GM10248 (cell line): ENCODE data around the gene PLXNA2.

Experiments used
- CTCF ChIA-PET: fragments of 300-600 bp; sonication (Branson Sonifier 250); formaldehyde crosslinking; extraction: SDS; loops from one replicate; lab custom pipeline; 2021; ENCODE audit warnings: antibody characterized with exemption; lab: Yijun Ruan, JAX
- POLR2A ChIA-PET: fragments of 350-650 bp; sonication (Branson Sonifier 250); formaldehyde crosslinking; extraction: SDS; loops from one replicate; lab custom pipeline; 2020; ENCODE audit warnings: antibody characterized with exemption; lab: Yijun Ruan, JAX
- DNase-seq: peaks from one replicate; pipeline ENCODE4 v3.0.0; 2012; ENCODE audit errors: extremely low spot score
- TF ChIP-seq, protein P1 (sequence below): IDR thresholded peaks from 2 replicates; pipeline ENCODE4 v1.5.1; 2012; ENCODE audit warnings: mild to moderate bottlenecking, low read depth; ENCODE audit errors: extremely low read depth, missing control alignments, control extremely low read depth

PLXNA2 gene

DNA sequence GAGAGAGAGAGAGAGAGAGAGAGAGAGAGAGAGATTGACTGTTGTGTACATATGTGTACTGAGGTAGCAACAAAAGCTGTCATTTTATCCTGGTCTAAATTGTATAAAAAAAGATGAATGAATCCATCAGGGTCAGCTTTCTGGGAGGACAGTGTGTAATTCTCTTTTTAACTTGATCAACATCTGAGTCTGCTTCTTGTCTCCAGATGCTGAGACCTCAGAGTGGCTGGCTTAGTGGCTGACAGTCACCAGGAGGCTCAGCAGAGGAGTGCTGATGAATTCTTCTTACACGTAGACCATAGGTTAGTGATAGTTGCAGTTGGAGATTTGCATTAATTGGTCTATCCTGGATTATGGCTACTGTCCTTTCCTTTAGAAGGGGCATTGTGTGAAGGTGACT is 28.5 kb upstream of the PLXNA2 start:
- no peak for DNase-seq
- TF ChIP-seq, protein P1, sequence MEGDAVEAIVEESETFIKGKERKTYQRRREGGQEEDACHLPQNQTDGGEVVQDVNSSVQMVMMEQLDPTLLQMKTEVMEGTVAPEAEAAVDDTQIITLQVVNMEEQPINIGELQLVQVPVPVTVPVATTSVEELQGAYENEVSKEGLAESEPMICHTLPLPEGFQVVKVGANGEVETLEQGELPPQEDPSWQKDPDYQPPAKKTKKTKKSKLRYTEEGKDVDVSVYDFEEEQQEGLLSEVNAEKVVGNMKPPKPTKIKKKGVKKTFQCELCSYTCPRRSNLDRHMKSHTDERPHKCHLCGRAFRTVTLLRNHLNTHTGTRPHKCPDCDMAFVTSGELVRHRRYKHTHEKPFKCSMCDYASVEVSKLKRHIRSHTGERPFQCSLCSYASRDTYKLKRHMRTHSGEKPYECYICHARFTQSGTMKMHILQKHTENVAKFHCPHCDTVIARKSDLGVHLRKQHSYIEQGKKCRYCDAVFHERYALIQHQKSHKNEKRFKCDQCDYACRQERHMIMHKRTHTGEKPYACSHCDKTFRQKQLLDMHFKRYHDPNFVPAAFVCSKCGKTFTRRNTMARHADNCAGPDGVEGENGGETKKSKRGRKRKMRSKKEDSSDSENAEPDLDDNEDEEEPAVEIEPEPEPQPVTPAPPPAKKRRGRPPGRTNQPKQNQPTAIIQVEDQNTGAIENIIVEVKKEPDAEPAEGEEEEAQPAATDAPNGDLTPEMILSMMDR: no peak
- CTCF ChIA-PET: no interaction called here
- POLR2A ChIA-PET: no interaction called here

DNA sequence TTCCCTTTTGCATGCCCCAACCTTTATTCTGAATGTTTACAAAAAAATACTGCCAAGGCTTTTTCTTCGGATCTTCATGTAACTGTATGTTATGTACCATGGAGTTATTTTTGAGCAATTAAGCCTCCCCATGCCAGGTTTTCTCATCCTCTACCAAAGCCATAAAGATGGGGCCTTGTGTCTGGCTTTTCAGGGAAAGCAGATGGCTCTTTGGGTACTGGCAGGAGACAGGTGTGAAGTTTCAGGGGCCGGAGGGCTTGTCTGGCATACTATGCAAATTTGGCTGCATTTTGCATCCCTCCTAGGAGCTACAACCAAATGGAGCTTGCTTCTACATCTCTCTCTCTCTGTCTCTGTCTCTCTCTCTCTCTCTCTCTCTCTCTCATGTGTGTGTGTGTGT is 28.1 kb upstream of the PLXNA2 start:
- ChIA-PET CTCF (no interaction called here), POLR2A (no interaction called here)
- TF ChIP-seq, protein P1: no peak
- no peak for DNase-seq

DNA sequence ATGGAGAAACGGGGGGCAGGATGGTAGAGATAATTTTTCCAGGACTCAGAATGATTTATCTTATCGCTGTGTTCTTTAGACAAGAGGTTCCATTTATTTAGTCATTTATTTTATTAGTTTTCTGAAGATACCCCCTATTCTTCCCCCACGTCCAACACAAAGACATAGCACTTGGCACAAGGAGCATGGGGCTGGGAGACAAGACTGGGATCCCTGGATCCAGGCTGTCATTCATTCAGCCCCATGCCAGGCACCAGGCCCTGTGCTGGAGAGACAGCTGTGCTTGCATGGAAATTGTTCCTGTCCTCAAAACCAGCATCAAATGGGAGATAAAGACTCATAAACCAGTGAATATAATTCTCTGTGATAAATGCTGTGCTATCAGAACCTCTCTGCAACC is 27.1 kb upstream of the PLXNA2 start:
- ChIA-PET POLR2A (no interaction called here), CTCF (no interaction called here)
- no peak for DNase-seq
- TF ChIP-seq, protein P1: no peak

DNA sequence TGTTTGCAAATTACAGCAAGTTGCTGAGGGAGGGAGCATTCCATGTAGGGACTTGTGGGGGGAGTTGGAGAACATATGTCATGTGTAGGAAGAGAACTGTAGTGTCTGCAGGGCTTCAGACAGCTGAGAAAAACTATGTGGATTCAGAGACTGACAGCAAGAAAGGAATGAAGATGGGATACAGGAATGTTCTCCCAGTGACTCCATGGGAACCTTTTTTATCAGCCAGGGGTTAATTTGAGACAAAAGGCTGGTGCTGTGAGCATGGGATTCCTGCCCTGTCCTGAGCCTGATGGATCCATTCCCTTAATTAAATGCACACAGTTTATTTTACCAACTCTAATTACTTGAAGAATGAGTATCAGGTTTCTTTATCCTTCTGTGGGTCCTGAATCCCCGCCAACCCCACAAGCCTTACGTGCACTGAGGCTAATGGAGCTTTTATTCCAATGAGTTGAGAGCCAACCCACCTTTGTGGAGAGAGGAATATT is 26.5 kb upstream of the PLXNA2 start:
- ChIA-PET CTCF (interaction anchor here (1.3 to 2.0 kb wide), 2 partner anchors 11 to 26 kb away, joined by 3 to 9 read pairs; partner anchors contain the start of gene PLXNA2), POLR2A (no interaction called here)
- TF ChIP-seq, protein P1: no peak
- no peak for DNase-seq

DNA sequence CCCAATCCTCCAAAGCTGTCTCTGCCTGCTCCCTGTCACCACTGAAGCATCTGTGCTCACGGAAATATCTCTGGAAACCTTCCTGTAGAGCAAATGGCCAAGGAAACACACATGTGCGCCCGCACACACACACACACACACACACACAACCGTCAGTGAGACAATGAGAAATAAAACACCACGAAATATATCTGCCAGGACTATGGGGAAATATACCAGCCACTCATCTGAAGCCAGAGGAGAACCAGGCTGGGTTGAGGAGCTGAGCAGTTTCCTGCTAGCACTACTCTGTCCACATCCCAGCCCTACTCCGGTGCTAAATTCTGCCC is 25.1 kb upstream of the PLXNA2 start:
- POLR2A ChIA-PET: no interaction called here

DNA sequence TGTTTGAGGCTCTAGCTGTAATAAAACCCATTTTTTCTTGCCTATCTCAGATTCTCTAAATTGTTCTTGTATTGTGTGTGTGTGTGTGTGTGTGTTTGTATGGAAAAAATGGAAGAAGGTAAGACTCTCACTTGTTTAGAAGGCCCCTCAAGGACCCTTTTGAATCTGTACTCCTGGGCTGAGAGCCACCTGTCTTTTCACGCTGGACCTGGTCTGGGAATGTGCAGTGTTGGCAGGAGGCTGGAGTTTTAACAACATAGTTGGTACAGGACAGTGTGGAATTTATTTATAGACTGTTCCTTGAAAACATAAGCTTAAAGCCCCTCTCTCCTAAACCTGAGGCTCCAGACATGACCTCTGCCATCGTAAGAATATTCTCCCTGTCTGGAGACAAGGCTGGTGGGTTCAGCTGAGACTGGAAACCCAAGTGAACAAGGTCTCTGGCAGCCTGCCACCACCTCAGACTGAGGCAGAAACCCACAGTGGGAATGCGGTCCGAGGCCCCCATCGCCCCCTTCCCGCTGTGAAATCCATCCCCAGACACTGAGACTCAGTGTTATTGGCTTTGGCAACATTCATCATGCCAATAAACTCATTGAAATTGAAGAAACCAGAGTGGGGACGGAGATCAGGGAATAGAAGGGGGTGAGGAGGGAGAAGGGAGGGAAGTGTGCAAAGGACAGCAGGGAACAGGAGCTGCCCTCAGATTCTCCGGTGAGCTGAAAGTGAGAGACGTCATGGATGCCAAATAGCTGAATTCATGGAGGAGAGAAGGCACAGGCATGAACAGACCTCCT is 24.6 kb upstream of the PLXNA2 start:
- TF ChIP-seq, protein P1: no peak
- no peak for DNase-seq
- ChIA-PET CTCF (interaction anchor here (0.7 to 2.0 kb wide), 5 partner anchors 9 to 247 kb away, joined by 3 to 9 read pairs (median 3); partner anchors contain the start of gene PLXNA2), POLR2A (no interaction called here)

More for the DNA sequence above, 25.1 kb upstream of the PLXNA2 start:
- TF ChIP-seq, protein P1: no peak
- CTCF ChIA-PET: interaction anchor here (1.0 to 2.0 kb wide), 2 partner anchors 24 to 137 kb away, joined by 3 to 9 read pairs; partner anchors contain the start of gene PLXNA2
- no peak for DNase-seq
